ENCODE measurements around the gene PKDREJ. TPM values are rescaled to one million over a fixed set of nuclear protein-coding genes. Genes with fewer than 3 reads are reported as not detected.

Gene PKDREJ
- total RNA-seq, 1 donor from 2014 or later = not detected

DNA sequence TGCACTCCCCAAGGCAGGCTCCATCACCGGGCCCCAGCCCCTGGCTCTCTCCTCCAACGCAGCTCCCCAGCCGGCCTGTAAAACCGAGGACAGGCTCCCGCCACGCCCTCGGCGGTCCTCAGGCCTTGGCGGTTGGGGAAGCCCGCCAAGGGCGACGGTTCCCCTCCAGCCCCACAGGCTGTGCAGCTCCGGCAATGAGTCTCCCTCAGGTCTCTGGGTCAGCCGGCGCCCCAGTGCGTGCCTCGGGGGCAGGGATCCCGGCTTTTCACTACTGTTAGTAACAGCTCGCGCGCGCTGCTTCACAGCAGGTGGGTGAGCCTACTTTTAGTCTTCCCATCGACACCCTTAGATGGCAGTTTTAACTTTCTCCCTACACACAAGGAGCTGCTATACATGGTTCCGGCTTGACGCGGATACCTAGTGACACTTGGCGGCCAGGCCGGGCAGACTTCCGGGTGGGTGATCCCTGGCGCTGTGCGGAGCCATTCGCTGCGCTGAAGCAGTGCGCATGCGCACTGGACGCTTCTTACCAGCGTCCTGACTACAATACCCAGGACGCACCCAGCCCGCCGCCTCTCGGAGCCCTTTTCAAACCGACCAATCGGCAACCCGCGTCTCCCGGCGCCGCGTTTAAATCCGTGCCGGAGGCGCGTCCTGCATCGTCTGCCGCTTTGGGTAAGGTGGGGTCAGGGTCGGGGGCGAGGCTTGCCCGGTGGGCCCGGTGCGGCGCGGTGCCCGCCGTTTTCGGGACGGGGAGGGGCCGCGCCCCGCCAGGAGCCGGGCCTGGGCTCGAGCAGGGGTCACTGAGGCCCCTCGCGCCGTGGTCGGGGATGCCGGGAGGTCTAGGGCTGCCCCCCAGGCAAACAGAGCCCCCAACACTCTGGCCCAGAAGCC is 33.4 kb upstream of the PKDREJ start, which contains the start of gene GTSE1:
Gene GTSE1, plus strand, starts transcription at position 614 of the 894 bp plus-strand sequence. CDS start 531 bp downstream, outside the sequence.
- Mint-ChIP-seq H3K4me3 (ENCODE audit: unreplicated experiment) (peak within 1 kb of the TSS; percentile 93), H3K4me1 (ENCODE audit: unreplicated experiment) (peaks cover 13% of the 10 kb centered on the region), H3K36me3 (ENCODE audit: low read depth, unreplicated experiment) (peaks cover 24% of the 10 kb centered on the region), H3K9me3 (ENCODE audit: unreplicated experiment) (no peaks in the 10 kb centered on the region), H3K27me3 (ENCODE audit: unreplicated experiment) (peaks cover 5% of the 10 kb centered on the region), H3K27ac (ENCODE audit: unreplicated experiment) (peak within 1 kb of the TSS; percentile 2)
- DNase-seq (ENCODE audit: low spot score) = peak; percentile 92
- TF ChIP-seq CTCF (IDR thresholded peaks at IDR 0.05; ENCODE audit: unreplicated experiment) = no peak

GRCh38 chr22:46295277-46295971 is 32.3 kb upstream of the PKDREJ start:
- no peaks in the 10 kb centered on the region for H3K9me3 Mint-ChIP-seq (ENCODE audit: unreplicated experiment)
- TF ChIP-seq CTCF (IDR thresholded peaks at IDR 0.05; ENCODE audit: unreplicated experiment) = no peak
- H3K36me3 Mint-ChIP-seq (ENCODE audit: low read depth, unreplicated experiment) = peaks cover 22% of the 10 kb centered on the region
- DNase-seq (ENCODE audit: low spot score) = no peak
- H3K27me3 Mint-ChIP-seq (ENCODE audit: unreplicated experiment) = peaks cover 6% of the 10 kb centered on the region
- H3K4me1 Mint-ChIP-seq (ENCODE audit: unreplicated experiment) = peaks cover 13% of the 10 kb centered on the region
- peak overlapping the region; percentile 93 for H3K4me3 Mint-ChIP-seq (ENCODE audit: unreplicated experiment)
- H3K27ac Mint-ChIP-seq (ENCODE audit: unreplicated experiment) = no peak overlapping the region

GRCh38 chr22:46294784-46295183 is 31.6 kb upstream of the PKDREJ start:
- H3K36me3 Mint-ChIP-seq (ENCODE audit: low read depth, unreplicated experiment) = peaks cover 20% of the 10 kb centered on the region
- H3K27ac Mint-ChIP-seq (ENCODE audit: unreplicated experiment) = no peak overlapping the region
- peaks cover 9% of the 10 kb centered on the region for H3K27me3 Mint-ChIP-seq (ENCODE audit: unreplicated experiment)
- no peak for DNase-seq (ENCODE audit: low spot score)
- no peak overlapping the region for H3K4me3 Mint-ChIP-seq (ENCODE audit: unreplicated experiment)
- no peak for TF ChIP-seq CTCF (IDR thresholded peaks at IDR 0.05; ENCODE audit: unreplicated experiment)
- H3K9me3 Mint-ChIP-seq (ENCODE audit: unreplicated experiment) = no peaks in the 10 kb centered on the region
- H3K4me1 Mint-ChIP-seq (ENCODE audit: unreplicated experiment) = peaks cover 13% of the 10 kb centered on the region

- no peak for TF ChIP-seq CTCF (IDR thresholded peaks at IDR 0.05; ENCODE audit: unreplicated experiment)
- peaks cover 9% of the 10 kb centered on the region for H3K27me3 Mint-ChIP-seq (ENCODE audit: unreplicated experiment)
- peaks cover 9% of the 10 kb centered on the region for H3K4me1 Mint-ChIP-seq (ENCODE audit: unreplicated experiment)
- no peak for DNase-seq (ENCODE audit: low spot score)
- H3K27ac Mint-ChIP-seq (ENCODE audit: unreplicated experiment) = no peak overlapping the region
- no peaks in the 10 kb centered on the region for H3K9me3 Mint-ChIP-seq (ENCODE audit: unreplicated experiment)
- no peak overlapping the region for H3K4me3 Mint-ChIP-seq (ENCODE audit: unreplicated experiment)
- H3K36me3 Mint-ChIP-seq (ENCODE audit: low read depth, unreplicated experiment) = peaks cover 18% of the 10 kb centered on the region
These were observed 30.6 kb upstream of the PKDREJ start for GRCh38 chr22:46293577-46294260.
